Esophagus squamous epithelium (tissue), 4 donors: Measurements from ENCODE around the gene IGF2BP3.

Source experiments
- CTCF ChIP-seq, 6 experiments: fragments of 450-650 bp in 4 of 6; fragments of 200-600 bp in 2 of 6; sonication (generic) in 2 of 6; IDR thresholded peaks; one replicate each; pipeline ENCODE4 v1.5.1; 2016 to 2019; ENCODE audit warnings: antibody characterized with exemption in 6 of 6, mild to moderate bottlenecking in 4 of 6, moderate library complexity in 4 of 6
- POLR2A ChIP-seq, 4 donors: fragments of 450-650 bp; IDR thresholded peaks; one replicate each; pipeline ENCODE4 v1.6.1; 2017; ENCODE audit warnings: antibody characterized with exemption in 4 of 4, mild to moderate bottlenecking in 4 of 4, moderate library complexity in 3 of 4

- TF ChIP-seq POLR2A (IDR thresholded peaks at IDR 0.05): no peak
- peak in 3 of 6 experiments; percentile 31 to 60 (median 57) for TF ChIP-seq CTCF (IDR thresholded peaks at IDR 0.05)
These were observed 112.8 kb downstream of the IGF2BP3 start for GRCh38 chr7:23357190-23358093.
